GM23248 (cell line): ENCODE data around the gene RNU5D-1. TPM values are rescaled to one million over a fixed set of nuclear protein-coding genes. Genes with fewer than 3 reads are reported as not detected.

ENCODE experiments used
- DNase-seq: peaks from one replicate; pipeline ENCODE4 v3.0.0-alpha.2; 2015
- H2AFZ ChIP-seq: fragments of 200-600 bp; sonication (generic); 2 replicates; pipeline ENCODE4 v1.6.1; 2016; ENCODE audit warnings: antibody characterized with exemption
- H3F3A ChIP-seq: fragments of 200-600 bp; sonication (generic); 2 replicates; pipeline ENCODE4 v1.6.1; 2016; ENCODE audit warnings: mild to moderate bottlenecking, antibody characterized with exemption, mixed run types; ENCODE audit not compliant: insufficient read depth
- H3K27ac ChIP-seq: fragments of 200-600 bp; sonication (generic); 2 replicates; pipeline ENCODE4 v1.5.1; 2016; ENCODE audit warnings: mild to moderate bottlenecking
- H3K27me3 ChIP-seq: fragments of 200-600 bp; sonication (generic); replicated peaks from 2 replicates; pipeline ENCODE4 v1.6.1; 2016; ENCODE audit warnings: mild to moderate bottlenecking; ENCODE audit not compliant: insufficient read depth
- H3K36me3 ChIP-seq: fragments of 200-600 bp; sonication (generic); 2 replicates; pipeline ENCODE4 v1.6.1; 2016; ENCODE audit warnings: low read depth, mild to moderate bottlenecking
- H3K4me1 ChIP-seq: fragments of 200-600 bp; sonication (generic); 2 replicates; pipeline ENCODE4 v1.6.1; 2016; ENCODE audit warnings: mild to moderate bottlenecking; ENCODE audit not compliant: insufficient read depth
- H3K4me2 ChIP-seq: fragments of 200-600 bp; sonication (generic); one replicate; pipeline ENCODE4 v1.6.1; 2016; ENCODE audit warnings: mild to moderate bottlenecking; ENCODE audit not compliant: unreplicated experiment
- H3K4me3 ChIP-seq: fragments of 200-600 bp; sonication (generic); 2 replicates; pipeline ENCODE4 v1.5.1; 2016; ENCODE audit warnings: mild to moderate bottlenecking
- H3K79me2 ChIP-seq: fragments of 200-600 bp; sonication (generic); 2 replicates; pipeline ENCODE4 v1.6.1; 2016; ENCODE audit warnings: mild to moderate bottlenecking; ENCODE audit not compliant: insufficient read depth
- H3K9ac ChIP-seq: fragments of 200-600 bp; sonication (generic); 2 replicates; pipeline ENCODE4 v1.6.1; 2016; ENCODE audit warnings: mild to moderate bottlenecking
- H3K9me2 ChIP-seq: fragments of 200-600 bp; sonication (generic); 2 replicates; pipeline ENCODE4 v1.6.1; 2016; ENCODE audit warnings: mixed run types, mild to moderate bottlenecking, moderate library complexity; ENCODE audit not compliant: insufficient read depth
- H3K9me3 ChIP-seq: fragments of 200-600 bp; sonication (generic); one replicate; pipeline ENCODE4 v1.6.1; 2017; ENCODE audit warnings: low read depth
- H4K20me1 ChIP-seq: fragments of 200-600 bp; sonication (generic); 2 replicates; pipeline ENCODE4 v1.6.0; 2016; ENCODE audit not compliant: insufficient read depth
- EZH2 ChIP-seq: fragments of 200-600 bp; sonication (generic); IDR thresholded peaks from 2 replicates; pipeline ENCODE4 v1.6.1; 2018; ENCODE audit warnings: antibody characterized with exemption, mild to moderate bottlenecking; ENCODE audit not compliant: insufficient read depth, poor library complexity, severe bottlenecking
- EZH2phosphoT487 ChIP-seq: fragments of 200-600 bp; sonication (generic); IDR thresholded peaks from 2 replicates; pipeline ENCODE4 v1.6.1; 2018; ENCODE audit warnings: antibody characterized with exemption, moderate library complexity, mild to moderate bottlenecking, low read depth; ENCODE audit not compliant: insufficient read depth
- WGBS, 2 experiments: methylation state at CpG; one replicate each; pipeline ENCODE4 v1.1.6; 2015 to 2017; ENCODE audit warnings: low lambda C conversion rate in 2 of 2, low coverage in 1 of 2; ENCODE audit errors: missing lambda C conversion rate in 2 of 2; 5-methylcytosine and 5-hydroxymethylcytosine counted together
- in situ Hi-C: fragments of 300-500 bp; cut with MboI; formaldehyde crosslinking; loops from 2 replicates; pipeline ENCODE4 v1.15.0; 2020
- polyA plus RNA-seq: library from polyadenylated mRNA; unstranded; fragments of >200 nt; fragmentation: Nextera tagmentation; extraction: Ambion mirVana; gene quantifications from 2 replicates; pipeline ENCODE4 v1.2.1, GENCODE V29; 2016
- small RNA-seq: library from RNA; depleted of rRNA; stranded (forward); fragments of <200 nt; gene quantifications from one replicate; pipeline ENCODE3, GENCODE V24; 2014; ENCODE audit warnings: low read depth, low replicate concordance
- total RNA-seq: library from RNA; depleted of rRNA; stranded (reverse); fragments of >200 nt; shearing (Covaris generic); gene quantifications from 2 replicates; pipeline ENCODE4 v1.2.3, GENCODE V29; 2014; rRNA removed

The RNU5D-1 gene
- total and polyA plus RNA-seq, 2 experiments from 2014 or later = not detected

DNA sequence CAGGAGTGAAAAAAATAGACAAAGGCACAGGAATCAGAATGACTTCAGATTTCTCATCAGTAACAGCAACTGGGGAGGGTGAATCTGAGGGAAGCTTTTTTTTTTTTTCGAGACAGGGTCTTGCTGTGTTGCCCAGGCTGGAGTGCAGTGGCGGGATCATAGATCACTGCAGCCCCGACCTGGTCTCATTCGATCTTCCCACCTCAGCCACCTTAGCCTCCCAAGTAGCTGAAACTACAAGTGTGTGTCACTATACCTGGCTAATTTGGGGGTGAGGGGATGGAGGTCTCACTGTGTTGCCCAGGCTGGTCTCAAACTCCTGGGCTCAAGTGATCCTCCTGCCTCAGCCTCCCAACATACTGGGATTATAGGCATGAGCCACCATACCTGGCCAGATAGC, 45.8 kb downstream of the RNU5D-1 start:
- no peak overlapping the region for H3K4me2 ChIP-seq
- in situ Hi-C loops = no loop called here
- H2AFZ ChIP-seq = no peak overlapping the region
- no peaks in the 10 kb centered on the region for H4K20me1 ChIP-seq
- H3K4me3 ChIP-seq = no peak overlapping the region
- TF ChIP-seq EZH2 (no peak), EZH2phosphoT487 (no peak)
- no peaks in the 10 kb centered on the region for H3K9me2 ChIP-seq
- H3K36me3 ChIP-seq = no peaks in the 10 kb centered on the region
- DNase-seq = no peak
- H3K27me3 ChIP-seq = no peaks in the 10 kb centered on the region
- no peaks in the 10 kb centered on the region for H3F3A ChIP-seq
- no peak overlapping the region for H3K27ac ChIP-seq
- WGBS, 2 experiments = 87% methylated on average over 4 of the region's 4 CpGs
- no peaks in the 10 kb centered on the region for H3K9me3 ChIP-seq
- H3K4me1 ChIP-seq = no peaks in the 10 kb centered on the region
- H3K79me2 ChIP-seq = no peaks in the 10 kb centered on the region
- H3K9ac ChIP-seq = no peak overlapping the region

DNA sequence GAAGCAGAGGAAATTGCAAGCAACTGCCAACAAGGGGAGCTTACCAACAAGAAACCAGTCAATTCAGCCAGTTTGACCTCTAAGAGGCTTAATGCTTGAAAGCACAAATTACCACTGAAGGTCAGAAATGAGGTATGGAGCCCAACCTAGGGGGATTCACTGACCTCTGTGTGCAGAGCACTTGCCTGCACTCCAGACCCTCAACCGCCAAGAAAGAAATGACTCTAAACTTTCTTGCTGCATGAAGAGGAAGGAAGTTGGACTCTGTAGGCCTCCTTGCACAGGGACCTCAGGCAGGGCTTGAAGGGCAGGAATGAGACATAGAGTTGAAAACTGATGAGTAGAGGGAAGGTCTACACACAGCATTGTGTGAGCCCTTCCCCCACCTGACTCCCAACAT, 46.4 kb downstream of the RNU5D-1 start:
- Histone ChIP-seq H3K27ac (no peak overlapping the region), H3K9me2 (no peaks in the 10 kb centered on the region), H3K4me3 (no peak overlapping the region), H3K4me2 (no peak overlapping the region), H3K79me2 (no peaks in the 10 kb centered on the region), H3K27me3 (no peaks in the 10 kb centered on the region), H4K20me1 (no peaks in the 10 kb centered on the region), H3K36me3 (no peaks in the 10 kb centered on the region), H2AFZ (no peak overlapping the region), H3K9me3 (no peaks in the 10 kb centered on the region), H3F3A (no peaks in the 10 kb centered on the region), H3K4me1 (no peaks in the 10 kb centered on the region), H3K9ac (no peak overlapping the region)
- WGBS, 2 experiments = 90 to 95% methylated on average over 1 of the region's 1 CpG
- TF ChIP-seq EZH2 (no peak), EZH2phosphoT487 (no peak)
- DNase-seq = no peak
- in situ Hi-C loops = no loop called here

DNA sequence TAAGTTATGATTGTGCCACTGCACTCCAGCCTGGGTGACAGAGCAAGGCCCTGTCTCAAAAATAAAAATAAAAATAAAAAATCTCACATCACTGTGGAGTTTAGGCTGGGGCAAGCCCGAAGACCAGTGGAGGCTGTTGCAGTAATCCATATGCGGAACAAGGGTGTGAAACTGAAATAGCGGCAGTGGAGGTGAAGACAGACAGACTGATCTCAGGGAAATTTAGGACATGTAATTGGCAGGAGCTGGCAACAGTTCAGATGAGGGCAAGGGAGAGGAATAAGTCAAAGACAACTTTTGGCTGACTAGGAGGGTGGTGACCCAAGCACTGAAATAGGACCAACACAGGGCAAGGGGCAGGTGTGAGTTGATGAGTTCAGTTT, 48.1 kb downstream of the RNU5D-1 start:
- Histone ChIP-seq H3K27me3 (no peaks in the 10 kb centered on the region), H3K4me2 (no peak overlapping the region), H3K9me3 (no peaks in the 10 kb centered on the region), H3K4me3 (no peak overlapping the region), H3K9me2 (no peaks in the 10 kb centered on the region), H4K20me1 (no peaks in the 10 kb centered on the region), H3K36me3 (no peaks in the 10 kb centered on the region), H2AFZ (no peak overlapping the region), H3K4me1 (no peaks in the 10 kb centered on the region), H3K79me2 (no peaks in the 10 kb centered on the region), H3K9ac (no peak overlapping the region), H3K27ac (no peak overlapping the region), H3F3A (no peaks in the 10 kb centered on the region)
- 94 to 97% methylated on average over 3 of the region's 3 CpGs for WGBS, 2 experiments
- no peak for TF ChIP-seq EZH2
- no peak for TF ChIP-seq EZH2phosphoT487
- in situ Hi-C loops = no loop called here
- DNase-seq = no peak

DNA sequence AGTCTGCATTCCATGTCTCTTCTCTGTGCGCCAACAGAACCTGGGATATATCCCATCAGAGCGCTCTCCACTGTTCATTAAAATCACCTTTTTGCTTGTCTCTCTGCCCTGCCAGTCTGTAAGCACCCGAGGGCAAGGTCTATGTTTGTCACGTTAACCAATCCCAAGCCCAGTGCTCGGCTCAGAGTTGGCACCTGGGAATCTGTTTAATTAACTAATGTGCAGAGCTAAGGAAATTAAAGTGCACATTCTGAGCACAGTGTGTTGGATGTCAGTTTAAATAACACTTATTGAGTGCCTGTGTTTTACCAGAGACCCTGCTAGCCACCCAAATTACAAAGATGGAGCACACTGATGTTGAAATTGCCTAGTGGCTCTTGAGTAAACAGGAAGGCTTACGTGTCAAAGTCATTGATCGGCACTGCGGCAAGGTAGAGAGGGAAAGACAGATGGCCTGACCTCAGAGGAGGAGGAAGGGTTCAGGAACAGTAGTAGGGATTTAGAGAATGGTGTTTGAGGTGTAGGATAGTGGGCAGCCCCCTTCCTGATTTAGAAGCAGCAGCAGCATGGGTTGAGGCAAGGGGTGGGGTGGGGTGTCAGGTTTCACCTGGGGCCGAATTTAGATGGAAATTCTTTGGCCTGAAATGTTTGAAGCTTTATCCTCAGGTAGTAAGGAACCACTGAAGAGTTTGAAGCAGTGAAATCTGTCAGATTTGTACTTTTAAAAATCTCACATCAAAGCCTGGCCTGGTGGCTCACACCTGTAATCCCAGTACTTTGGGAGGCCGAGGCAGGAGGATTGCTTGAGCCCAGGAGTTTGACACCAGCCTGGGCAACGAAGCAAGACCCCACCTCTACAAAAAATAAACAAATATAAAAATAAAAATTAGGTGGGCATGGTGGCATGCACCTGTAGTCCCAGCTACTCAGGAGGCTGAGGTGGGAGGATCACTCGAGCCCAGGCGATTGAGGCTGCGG, 48.8 kb downstream of the RNU5D-1 start:
- Histone ChIP-seq H3K27ac (no peak overlapping the region), H2AFZ (no peak overlapping the region), H3K9me3 (no peaks in the 10 kb centered on the region), H3K4me2 (no peak overlapping the region), H3F3A (no peaks in the 10 kb centered on the region), H4K20me1 (no peaks in the 10 kb centered on the region), H3K9ac (no peak overlapping the region), H3K27me3 (no peaks in the 10 kb centered on the region), H3K4me1 (peaks cover 4% of the 10 kb centered on the region; the same call in 1 of the 2 replicates), H3K79me2 (no peaks in the 10 kb centered on the region), H3K4me3 (no peak overlapping the region), H3K9me2 (no peaks in the 10 kb centered on the region), H3K36me3 (no peaks in the 10 kb centered on the region)
- TF ChIP-seq EZH2 = no peak
- no peak for TF ChIP-seq EZH2phosphoT487
- in situ Hi-C loops = no loop called here
- DNase-seq = no peak
- 79 to 81% methylated on average over 14 of the region's 14 CpGs for WGBS, 2 experiments

Small RNAs within 50 kb of the gene (small RNA-seq; reads per million reads assigned to genes)
- gene RNU5D-1 (29.6 reads per million, percentile 91 among the genes with 10 or more reads in this experiment), gene RNU5F-1 (51.7 reads per million, percentile 93 among the genes with 10 or more reads in this experiment), gene SNORD38A (28.6 reads per million, percentile 91 among the genes with 10 or more reads in this experiment), gene SNORD38B (not detected), gene SNORD46 (215 reads per million, percentile 96 among the genes with 10 or more reads in this experiment), gene SNORD55 (not detected)

Other genes starting within 250 kb of the RNU5D-1 start
- 4.4 and 5.9 TPM in 2 replicates for gene TMEM53, start 56.7 kb downstream of the RNU5D-1 start, total RNA-seq
- gene TMEM53, start 56.7 kb downstream of the RNU5D-1 start, polyA plus RNA-seq = 10.1 and 12.7 TPM in 2 replicates
- 0.51 and 1.4 TPM in 2 replicates for gene ARMH1, start 56.5 kb downstream of the RNU5D-1 start, total RNA-seq
- 1.5 and 1.6 TPM in 2 replicates for gene ARMH1, start 56.5 kb downstream of the RNU5D-1 start, polyA plus RNA-seq
- gene KIF2C, start 8.7 kb upstream of the RNU5D-1 start, total RNA-seq = 14.2 and 16.9 TPM in 2 replicates
- gene KIF2C, start 8.7 kb upstream of the RNU5D-1 start, polyA plus RNA-seq = 16.4 and 16.7 TPM in 2 replicates
- 1,375 and 2,062 TPM in 2 replicates for gene RPS8, start 44.4 kb upstream of the RNU5D-1 start, total RNA-seq
- gene RPS8, start 44.4 kb upstream of the RNU5D-1 start, polyA plus RNA-seq = 570 and 596 TPM in 2 replicates
- gene BEST4, start 57.0 kb upstream of the RNU5D-1 start, total RNA-seq = 0.32 and 0.76 TPM in 2 replicates
- 0.30 and 0.31 TPM in 2 replicates for gene BEST4, start 57.0 kb upstream of the RNU5D-1 start, polyA plus RNA-seq
- gene PLK3, start 69.2 kb upstream of the RNU5D-1 start, total RNA-seq = 28.5 and 30.7 TPM in 2 replicates
- gene PLK3, start 69.2 kb upstream of the RNU5D-1 start, polyA plus RNA-seq = 29.8 and 30.2 TPM in 2 replicates
- gene DYNLT4, start 76.2 kb upstream of the RNU5D-1 start, total RNA-seq = not detected in 2 replicates
- 0.52 and 0.59 TPM in 2 replicates for gene DYNLT4, start 76.2 kb upstream of the RNU5D-1 start, polyA plus RNA-seq
- gene BTBD19, start 77.4 kb upstream of the RNU5D-1 start, total RNA-seq = 8.0 and 12.0 TPM in 2 replicates
- 9.4 and 12.1 TPM in 2 replicates for gene BTBD19, start 77.4 kb upstream of the RNU5D-1 start, polyA plus RNA-seq
- 0.11 and 0.13 TPM in 2 replicates for gene PTCH2, start 112.1 kb upstream of the RNU5D-1 start, total RNA-seq
- gene PTCH2, start 112.1 kb upstream of the RNU5D-1 start, polyA plus RNA-seq = 0.05 and 0.11 TPM in 2 replicates